HepG2 (cell line): ENCODE measurements around the gene TOMM20. TPM values are rescaled to one million over a fixed set of nuclear protein-coding genes. Genes with fewer than 3 reads are reported as not detected.

ENCODE experiments used
- ETV5 ChIP-seq: IDR thresholded peaks from 2 replicates; pipeline ENCODE4 v1.6.1; 2018; ENCODE audit warnings: missing biosample characterization, missing genetic modification reagents, inconsistent platforms, borderline replicate concordance
- GTF2F1 ChIP-seq: fragments of 150-350 bp; IDR thresholded peaks from 2 replicates; pipeline ENCODE4 v1.6.1; 2014; ENCODE audit warnings: low read length
- HNRNPUL1 ChIP-seq: fragments of 200-400 bp; formaldehyde crosslinking; IDR thresholded peaks from 2 replicates; pipeline ENCODE4 v1.6.1; 2017; ENCODE audit warnings: low read depth, mild to moderate bottlenecking, low read length, moderate library complexity
- KDM4B ChIP-seq: sonication (generic); formaldehyde crosslinking; IDR thresholded peaks from 2 replicates; pipeline ENCODE4 v1.4.0; 2020; ENCODE audit warnings: missing genetic modification reagents
- KIAA2018 ChIP-seq: sonication (generic); formaldehyde crosslinking; IDR thresholded peaks from 2 replicates; pipeline ENCODE4 v1.5.0; 2020; ENCODE audit warnings: mild to moderate bottlenecking, missing genetic modification reagents, borderline replicate concordance
- PHF20 ChIP-seq: sonication (generic); formaldehyde crosslinking; IDR thresholded peaks from 2 replicates; pipeline ENCODE4 v1.5.0; 2020; ENCODE audit warnings: mild to moderate bottlenecking, missing genetic modification reagents
- SNAPC5 ChIP-seq: sonication (generic); formaldehyde crosslinking; IDR thresholded peaks from 2 replicates; pipeline ENCODE4 v1.8.1; 2023; ENCODE audit warnings: mild to moderate bottlenecking, missing genetic modification reagents, borderline replicate concordance
- TFDP2 ChIP-seq: sonication (generic); formaldehyde crosslinking; IDR thresholded peaks from 2 replicates; pipeline ENCODE4 v1.4.0; 2020; ENCODE audit warnings: missing genetic modification reagents
- XBP1 ChIP-seq: sonication (generic); formaldehyde crosslinking; IDR thresholded peaks from 2 replicates; pipeline ENCODE4 v1.5.0; 2020; ENCODE audit warnings: missing genetic modification reagents
- ZMYM2 ChIP-seq: sonication (generic); formaldehyde crosslinking; IDR thresholded peaks from 2 replicates; pipeline ENCODE4 v1.8.0; 2022; ENCODE audit warnings: mild to moderate bottlenecking, missing genetic modification reagents
- ZNF180 ChIP-seq: sonication (generic); formaldehyde crosslinking; IDR thresholded peaks from 2 replicates; pipeline ENCODE4 v1.4.0; 2020; ENCODE audit warnings: low read depth, missing genetic modification reagents, borderline replicate concordance
- ZNF354B ChIP-seq: sonication (generic); formaldehyde crosslinking; IDR thresholded peaks from 2 replicates; pipeline ENCODE4 v1.8.0; 2022; ENCODE audit warnings: mild to moderate bottlenecking, missing genetic modification reagents
- ZNF567 ChIP-seq: sonication (generic); formaldehyde crosslinking; IDR thresholded peaks from 2 replicates; pipeline ENCODE4 v1.8.1; 2023; ENCODE audit warnings: mild to moderate bottlenecking, missing genetic modification reagents, borderline replicate concordance
- ZNF792 ChIP-seq: IDR thresholded peaks from 2 replicates; pipeline ENCODE4 v1.6.1; 2016
- ZSCAN12 ChIP-seq: sonication (generic); formaldehyde crosslinking; IDR thresholded peaks from 2 replicates; pipeline ENCODE4 v1.9.0; 2021; ENCODE audit warnings: mild to moderate bottlenecking, missing genetic modification reagents
- polyA plus RNA-seq, 8 experiments: library from polyadenylated mRNA; depleted of rRNA in 3 of 8; stranded (reverse) in 7 of 8; unstranded in 1 of 8; fragments of >200 nt; fragmentation: Illumina TruSeq in 4 of 8; extraction: Trizol in 4 of 8; gene quantifications; 2 replicates each; pipeline versions ENCODE4 v1.2.1 to v1.2.3, GENCODE V29; 2011 to 2016; ENCODE audit warnings: low read depth in 4 of 8, missing spikeins in 1 of 8, mixed read lengths in 1 of 8; ENCODE audit not compliant: insufficient read depth in 1 of 8
- total RNA-seq, 5 experiments: library from RNA; depleted of rRNA; stranded (reverse); fragments of >200 nt; fragmentation: Illumina TruSeq; extraction: Trizol; gene quantifications; 2 replicates each; pipeline ENCODE4 v1.2.3, GENCODE V29; 2016; ENCODE audit warnings: low read depth in 1 of 5
- TF ChIP-seq, protein P1 (sequence below): sonication (generic); formaldehyde crosslinking; IDR thresholded peaks from 2 replicates; pipeline ENCODE4 v1.9.0; 2021; ENCODE audit warnings: missing genetic modification reagents, borderline replicate concordance
- TF ChIP-seq, protein P2 (sequence below): sonication (generic); formaldehyde crosslinking; IDR thresholded peaks from 2 replicates; pipeline ENCODE4 v1.8.0; 2022; ENCODE audit warnings: low read depth, missing genetic modification reagents

TOMM20 gene
- total and polyA plus RNA-seq, 2 of the 13 experiments (the other 11 are each of a cell fraction or from before 2014, with no cell fraction given) = 153 to 376 TPM

GRCh38 chr1:235075048-235075776 lies 53.4 kb downstream of the TOMM20 start (continued):
- TF ChIP-seq KIAA2018 (CRISPR knock-in tag) (no peak), PHF20 (CRISPR knock-in tag) (peak; percentile 13), HNRNPUL1 (no peak), KDM4B (no peak), GTF2F1 (no peak), XBP1 (CRISPR knock-in tag) (no peak), SNAPC5 (CRISPR knock-in tag) (no peak; the same call in 1 of the 2 replicates), ZNF354B (CRISPR knock-in tag) (no peak), ZNF567 (CRISPR knock-in tag) (0 out of 2 replicates have a peak, but pooled peaks have one; percentile 16), ZSCAN12 (CRISPR knock-in tag) (0 out of 2 replicates have a peak, but pooled peaks have one; percentile 59), ZNF180 (CRISPR knock-in tag) (no peak), ZMYM2 (CRISPR knock-in tag) (no peak; the same call in 1 of the 2 replicates), TFDP2 (peak; percentile 27; the same call in 1 of the 2 replicates), ZNF792 (CRISPR knock-in tag) (peak; percentile 64; the same call in 1 of the 2 replicates), ETV5 (peak; percentile 64; the same call in 1 of the 2 replicates)
- TF ChIP-seq, protein P1, sequence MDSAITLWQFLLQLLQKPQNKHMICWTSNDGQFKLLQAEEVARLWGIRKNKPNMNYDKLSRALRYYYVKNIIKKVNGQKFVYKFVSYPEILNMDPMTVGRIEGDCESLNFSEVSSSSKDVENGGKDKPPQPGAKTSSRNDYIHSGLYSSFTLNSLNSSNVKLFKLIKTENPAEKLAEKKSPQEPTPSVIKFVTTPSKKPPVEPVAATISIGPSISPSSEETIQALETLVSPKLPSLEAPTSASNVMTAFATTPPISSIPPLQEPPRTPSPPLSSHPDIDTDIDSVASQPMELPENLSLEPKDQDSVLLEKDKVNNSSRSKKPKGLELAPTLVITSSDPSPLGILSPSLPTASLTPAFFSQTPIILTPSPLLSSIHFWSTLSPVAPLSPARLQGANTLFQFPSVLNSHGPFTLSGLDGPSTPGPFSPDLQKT (CRISPR knock-in tag) = no peak
- TF ChIP-seq, protein P2, sequence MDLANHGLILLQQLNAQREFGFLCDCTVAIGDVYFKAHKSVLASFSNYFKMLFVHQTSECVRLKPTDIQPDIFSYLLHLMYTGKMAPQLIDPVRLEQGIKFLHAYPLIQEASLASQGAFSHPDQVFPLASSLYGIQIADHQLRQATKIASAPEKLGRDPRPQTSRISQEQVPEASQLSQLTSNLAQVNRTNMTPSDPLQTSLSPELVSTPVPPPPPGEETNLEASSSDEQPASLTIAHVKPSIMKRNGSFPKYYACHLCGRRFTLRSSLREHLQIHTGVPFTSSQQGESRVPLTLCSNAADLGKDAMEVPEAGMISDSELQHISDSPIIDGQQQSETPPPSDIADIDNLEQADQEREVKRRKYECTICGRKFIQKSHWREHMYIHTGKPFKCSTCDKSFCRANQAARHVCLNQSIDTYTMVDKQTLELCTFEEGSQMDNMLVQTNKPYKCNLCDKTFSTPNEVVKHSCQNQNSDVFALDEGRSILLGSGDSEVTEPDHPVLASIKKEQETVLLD (CRISPR knock-in tag) = no peak
